Calu3 (cell line): ENCODE measurements around the gene TEX29. TPM values are rescaled to one million over a fixed set of nuclear protein-coding genes. Genes with fewer than 3 reads are reported as not detected.

Experiments used
- BruUV-seq: library from RNA; stranded (reverse); fragments of 400-500 nt; replicated peaks from 2 replicates; lab custom pipeline; 2021; lab: Mats Ljungman, UMichigan
- CTCF ChIA-PET: fragments of 300-600 bp; sonication (Branson Sonifier 250); formaldehyde crosslinking; loops from one replicate; lab custom pipeline; 2022; ENCODE audit warnings: antibody characterized with exemption; lab: Charles Lee
- DNase-seq: peaks from one replicate; pipeline ENCODE4 v3.0.0; 2022
- H3K27ac Mint-ChIP-seq: one replicate; pipeline ENCODE4 v1.8.0; 2022; ENCODE audit warnings: mixed read lengths; ENCODE audit not compliant: unreplicated experiment
- H3K27me3 Mint-ChIP-seq: one replicate; pipeline ENCODE4 v1.8.0; 2022; ENCODE audit warnings: mixed read lengths; ENCODE audit not compliant: unreplicated experiment
- H3K36me3 Mint-ChIP-seq: one replicate; pipeline ENCODE4 v1.8.0; 2022; ENCODE audit warnings: mild to moderate bottlenecking, moderate library complexity, mixed read lengths; ENCODE audit not compliant: insufficient read depth, unreplicated experiment
- H3K4me1 Mint-ChIP-seq: one replicate; pipeline ENCODE4 v1.8.0; 2022; ENCODE audit warnings: mild to moderate bottlenecking, low read depth, mixed read lengths; ENCODE audit not compliant: unreplicated experiment
- H3K4me3 Mint-ChIP-seq: one replicate; pipeline ENCODE4 v1.8.0; 2022; ENCODE audit warnings: mild to moderate bottlenecking, low read depth, moderate library complexity, mixed read lengths; ENCODE audit not compliant: unreplicated experiment
- H3K9me3 Mint-ChIP-seq: one replicate; pipeline ENCODE4 v1.8.0; 2022; ENCODE audit warnings: low read depth, mixed read lengths; ENCODE audit not compliant: unreplicated experiment
- intact Hi-C: fragments of 100-400 bp; cut with micrococcal nuclease; formaldehyde crosslinking; loops from one replicate; pipeline ENCODE4 v1.10.0; 2022; ENCODE audit not compliant: unreplicated experiment
- total RNA-seq: library from RNA; stranded (reverse); gene quantifications from 2 replicates; pipeline ENCODE4 v1.2.3, GENCODE V29; 2022
- TF ChIP-seq, protein P1 (sequence below): fragments of 200-600 bp; IDR thresholded peaks from one replicate; pipeline ENCODE4 v1.8.0; 2022; ENCODE audit warnings: antibody characterized with exemption; ENCODE audit not compliant: unreplicated experiment

TEX29 gene
- total RNA-seq, 1 experiment from 2014 or later, result not detected

DNA sequence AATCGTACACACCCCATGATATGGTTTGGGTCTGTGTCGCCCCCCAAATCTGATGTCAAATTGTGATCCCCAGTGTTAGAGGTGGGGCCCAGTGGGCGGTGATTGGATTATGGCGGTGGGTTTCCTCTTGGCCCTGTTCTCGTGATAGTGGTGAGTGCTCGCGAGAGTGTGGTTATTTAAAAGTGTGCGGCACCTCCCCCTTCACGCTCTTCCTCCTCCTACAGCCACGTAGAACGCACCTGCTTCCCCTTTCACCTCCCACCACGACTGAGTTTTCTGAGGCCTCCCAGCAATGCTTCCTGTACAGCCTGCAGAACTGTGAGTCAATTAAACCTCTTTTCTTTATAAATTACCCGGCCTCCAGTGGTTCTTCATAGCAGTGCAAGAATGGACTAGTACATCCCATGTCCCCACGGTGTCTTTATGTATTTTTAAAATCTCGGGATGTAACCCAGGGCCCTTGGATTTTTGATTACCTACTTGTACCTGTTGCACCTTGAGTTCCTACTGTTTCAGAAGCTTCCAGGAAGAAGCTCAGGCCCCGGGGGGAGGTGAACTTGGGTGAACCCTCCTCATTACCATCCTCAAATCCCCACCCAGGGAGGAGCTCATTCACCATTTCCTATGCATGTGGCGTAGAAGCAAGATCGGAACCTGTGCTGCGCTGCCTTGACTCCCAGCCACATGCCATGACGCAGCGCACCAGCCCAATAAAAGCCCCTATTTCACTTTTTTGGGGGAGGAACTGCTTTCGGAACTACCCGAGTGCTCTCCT lies 52.4 kb downstream of the TEX29 start:
- no peaks in the 10 kb centered on the region for H3K4me1 Mint-ChIP-seq
- TF ChIP-seq, protein P1, sequence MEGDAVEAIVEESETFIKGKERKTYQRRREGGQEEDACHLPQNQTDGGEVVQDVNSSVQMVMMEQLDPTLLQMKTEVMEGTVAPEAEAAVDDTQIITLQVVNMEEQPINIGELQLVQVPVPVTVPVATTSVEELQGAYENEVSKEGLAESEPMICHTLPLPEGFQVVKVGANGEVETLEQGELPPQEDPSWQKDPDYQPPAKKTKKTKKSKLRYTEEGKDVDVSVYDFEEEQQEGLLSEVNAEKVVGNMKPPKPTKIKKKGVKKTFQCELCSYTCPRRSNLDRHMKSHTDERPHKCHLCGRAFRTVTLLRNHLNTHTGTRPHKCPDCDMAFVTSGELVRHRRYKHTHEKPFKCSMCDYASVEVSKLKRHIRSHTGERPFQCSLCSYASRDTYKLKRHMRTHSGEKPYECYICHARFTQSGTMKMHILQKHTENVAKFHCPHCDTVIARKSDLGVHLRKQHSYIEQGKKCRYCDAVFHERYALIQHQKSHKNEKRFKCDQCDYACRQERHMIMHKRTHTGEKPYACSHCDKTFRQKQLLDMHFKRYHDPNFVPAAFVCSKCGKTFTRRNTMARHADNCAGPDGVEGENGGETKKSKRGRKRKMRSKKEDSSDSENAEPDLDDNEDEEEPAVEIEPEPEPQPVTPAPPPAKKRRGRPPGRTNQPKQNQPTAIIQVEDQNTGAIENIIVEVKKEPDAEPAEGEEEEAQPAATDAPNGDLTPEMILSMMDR, result no peak
- no peak overlapping the region for H3K27ac Mint-ChIP-seq
- CTCF ChIA-PET, result no interaction called here
- DNase-seq, result no peak
- no peaks in the 10 kb centered on the region for H3K27me3 Mint-ChIP-seq
- intact Hi-C loops, result no loop called here
- no peak overlapping the region for H3K4me3 Mint-ChIP-seq
- H3K9me3 Mint-ChIP-seq, result no peaks in the 10 kb centered on the region
- BruUV-seq, result no TSS peak
- H3K36me3 Mint-ChIP-seq, result no peaks in the 10 kb centered on the region

DNA sequence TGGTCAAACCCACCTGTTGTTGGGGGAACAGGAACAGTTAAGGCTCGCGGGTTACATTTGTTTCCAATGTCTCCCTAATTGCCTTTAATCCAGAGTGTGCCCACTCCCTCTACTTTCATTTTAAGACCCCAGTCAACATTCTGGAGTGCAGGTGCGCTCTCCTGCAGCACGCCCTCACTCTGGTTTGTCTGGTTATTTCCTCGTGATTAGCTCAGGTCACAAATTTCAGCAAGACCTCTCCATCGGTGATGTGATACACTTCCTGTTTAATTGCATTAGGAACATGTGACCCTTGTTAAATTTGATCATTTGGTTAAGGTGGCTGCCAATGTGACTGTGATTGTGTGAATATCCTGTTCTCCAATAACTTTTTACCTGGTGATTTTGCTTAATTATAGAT lies 53.0 kb downstream of the TEX29 start:
- CTCF ChIA-PET, result no interaction called here
- Mint-ChIP-seq H3K27me3 (no peaks in the 10 kb centered on the region), H3K27ac (no peak overlapping the region), H3K36me3 (no peaks in the 10 kb centered on the region), H3K4me3 (no peak overlapping the region), H3K4me1 (no peaks in the 10 kb centered on the region), H3K9me3 (no peaks in the 10 kb centered on the region)
- TF ChIP-seq, protein P1, result no peak
- no TSS peak for BruUV-seq
- intact Hi-C loops, result no loop called here
- DNase-seq, result no peak

DNA sequence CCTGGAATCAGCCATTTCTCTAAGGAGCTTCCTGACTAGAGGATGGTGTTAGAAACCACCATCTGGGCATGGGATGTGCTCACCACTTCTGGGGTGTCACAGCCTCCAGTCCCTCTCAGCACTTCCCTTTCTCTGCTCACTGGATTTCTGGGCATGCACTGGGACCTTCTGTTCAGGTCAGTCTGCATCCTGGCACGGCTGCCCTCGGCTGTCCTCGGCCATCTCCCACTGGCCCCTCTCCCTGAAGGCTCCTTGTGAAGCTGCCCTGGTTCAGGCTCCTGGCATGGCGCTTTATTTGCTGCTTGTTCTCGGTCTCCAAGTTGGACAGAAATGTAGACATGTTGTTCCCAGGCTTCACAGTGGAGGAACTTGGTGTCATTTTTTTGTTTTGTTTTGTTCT lies 60.0 kb downstream of the TEX29 start:
- H3K4me1 Mint-ChIP-seq, result no peaks in the 10 kb centered on the region
- no peaks in the 10 kb centered on the region for H3K9me3 Mint-ChIP-seq
- CTCF ChIA-PET, result interaction anchor here (0.7 kb wide), 1 partner anchor 48 kb away, joined by 3 read pairs; no protein-coding TSS in a partner anchor
- no peak for DNase-seq
- no peak overlapping the region for H3K27ac Mint-ChIP-seq
- H3K4me3 Mint-ChIP-seq, result no peak overlapping the region
- no peaks in the 10 kb centered on the region for H3K36me3 Mint-ChIP-seq
- peaks cover 20% of the 10 kb centered on the region for H3K27me3 Mint-ChIP-seq
- intact Hi-C loops, result no loop called here
- TF ChIP-seq, protein P1, result no peak
- no TSS peak for BruUV-seq

- TF ChIP-seq, protein P1, result no peak
- intact Hi-C loops, result no loop called here
Observed at GRCh38 chr13:111382411-111382810, 62.0 kb downstream of the TEX29 start.

More at GRCh38 chr13:111382411-111382810, 62.0 kb downstream of the TEX29 start:
- H3K36me3 Mint-ChIP-seq, result no peaks in the 10 kb centered on the region
- no peaks in the 10 kb centered on the region for H3K4me1 Mint-ChIP-seq
- peaks cover 20% of the 10 kb centered on the region for H3K27me3 Mint-ChIP-seq
- CTCF ChIA-PET, result no interaction called here
- H3K4me3 Mint-ChIP-seq, result no peak overlapping the region
- DNase-seq, result no peak
- no TSS peak for BruUV-seq
- H3K9me3 Mint-ChIP-seq, result no peaks in the 10 kb centered on the region
- H3K27ac Mint-ChIP-seq, result no peak overlapping the region
